GM19240 (cell line): ENCODE measurements around the gene EEF1AKMT3.
"Not testable (repeated sequence)": the region's sequence is repeated elsewhere in the genome, so short reads cannot be mapped to it uniquely, and the experiment has no call there.

ENCODE experiments used
- DNase-seq: peaks from one replicate; pipeline ENCODE4 v3.0.0; 2011; ENCODE audit warnings: low spot score; ENCODE audit not compliant: insufficient read length

EEF1AKMT3 gene

DNA sequence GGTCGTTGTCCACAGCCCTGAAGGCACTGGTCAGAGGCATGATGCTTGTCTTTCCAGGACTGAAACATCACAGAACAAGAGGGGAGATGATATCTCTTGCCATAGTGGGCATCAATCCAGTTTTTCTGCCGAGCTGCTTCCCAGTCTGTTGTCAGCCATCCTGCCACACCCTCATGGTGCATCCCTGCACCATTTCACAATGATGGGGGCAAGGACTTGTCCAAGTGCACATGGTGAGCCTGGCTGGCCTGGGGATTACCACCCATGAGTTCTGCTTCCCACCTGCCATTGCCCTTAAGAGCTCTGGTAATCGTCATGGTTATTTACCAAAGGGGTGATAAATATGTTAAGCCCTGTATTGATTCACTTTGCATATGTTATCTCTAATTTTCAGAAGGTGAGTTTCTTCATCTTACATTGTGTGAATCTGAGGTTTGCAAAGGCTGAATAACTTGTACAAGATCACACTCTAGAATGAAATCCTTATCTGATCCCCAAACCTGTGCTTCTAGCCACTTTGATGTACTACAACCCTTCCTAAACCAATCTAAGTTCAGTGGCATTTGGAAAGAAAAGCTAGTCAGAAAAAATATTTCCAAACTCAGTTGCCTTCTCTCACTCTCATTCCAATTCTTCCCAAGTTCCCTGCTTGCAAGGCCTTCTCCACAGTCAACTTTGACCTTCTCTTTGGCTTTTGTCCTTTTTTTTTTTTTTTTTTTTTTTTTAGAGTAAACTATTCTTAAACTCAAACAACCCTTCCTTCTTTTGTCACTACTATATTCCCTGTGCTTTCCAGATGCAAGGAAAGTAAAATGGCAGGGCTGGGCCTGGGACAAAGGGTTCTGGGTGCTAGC is 43.8 kb downstream of the EEF1AKMT3 start:
- no peak for DNase-seq

GRCh38 chr12:57816855-57817151 is 44.4 kb downstream of the EEF1AKMT3 start:
- DNase-seq = no peak

GRCh38 chr12:57817261-57817989 is 45.0 kb downstream of the EEF1AKMT3 start:
- no peak for DNase-seq

- DNase-seq = not testable (repeated sequence)
Observed at GRCh38 chr12:57817990-57818331, 45.5 kb downstream of the EEF1AKMT3 start.

GRCh38 chr12:57820119-57820518 is 47.7 kb downstream of the EEF1AKMT3 start:
- DNase-seq = not testable (repeated sequence)

- DNase-seq = not testable (repeated sequence)
Observed at GRCh38 chr12:57821015-57821414, 48.6 kb downstream of the EEF1AKMT3 start.

GRCh38 chr12:57821474-57822214 is 49.2 kb downstream of the EEF1AKMT3 start:
- DNase-seq = no peak

- DNase-seq = no peak
Observed at GRCh38 chr12:57822392-57823130, 50.1 kb downstream of the EEF1AKMT3 start.

DNA sequence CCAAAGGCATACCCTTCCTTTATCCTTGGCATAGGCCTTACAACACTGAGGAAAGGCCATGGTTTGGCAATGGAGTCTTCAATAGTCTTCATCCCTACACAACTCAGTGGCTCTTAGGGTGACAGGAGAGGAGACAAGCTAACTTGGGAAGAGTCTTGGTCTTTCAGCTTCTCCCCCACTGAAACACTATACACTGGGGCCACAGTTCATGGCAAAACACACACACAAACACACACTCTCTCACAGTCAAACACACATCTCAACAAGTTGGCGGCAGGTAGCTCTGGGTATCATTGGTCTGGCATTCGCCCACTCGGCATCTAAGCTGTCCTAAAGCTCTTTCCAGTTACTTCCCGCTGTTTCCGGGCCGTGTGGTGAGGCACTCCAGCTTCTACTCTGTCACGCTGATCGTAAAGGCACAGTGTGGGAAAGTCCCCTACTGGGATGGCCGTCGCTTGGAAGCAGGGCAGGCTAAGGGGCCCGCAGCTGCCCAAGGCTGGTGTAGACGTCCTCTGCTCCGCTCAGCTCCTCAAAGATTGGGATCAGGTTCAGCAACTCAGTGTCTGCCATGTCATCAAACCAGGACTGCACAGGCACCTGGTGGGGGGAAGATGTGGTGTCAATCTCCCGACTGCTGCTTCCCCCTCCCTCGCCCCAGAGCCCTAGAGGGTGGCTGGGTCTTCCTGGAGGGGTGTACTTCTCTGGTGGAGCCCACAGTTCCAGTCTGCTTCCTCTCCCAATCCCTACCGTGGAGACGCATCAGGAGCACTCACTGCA is 50.9 kb downstream of the EEF1AKMT3 start:
- DNase-seq = no peak

GRCh38 chr12:57823908-57824640 is 51.7 kb downstream of the EEF1AKMT3 start:
- DNase-seq = no peak

DNA sequence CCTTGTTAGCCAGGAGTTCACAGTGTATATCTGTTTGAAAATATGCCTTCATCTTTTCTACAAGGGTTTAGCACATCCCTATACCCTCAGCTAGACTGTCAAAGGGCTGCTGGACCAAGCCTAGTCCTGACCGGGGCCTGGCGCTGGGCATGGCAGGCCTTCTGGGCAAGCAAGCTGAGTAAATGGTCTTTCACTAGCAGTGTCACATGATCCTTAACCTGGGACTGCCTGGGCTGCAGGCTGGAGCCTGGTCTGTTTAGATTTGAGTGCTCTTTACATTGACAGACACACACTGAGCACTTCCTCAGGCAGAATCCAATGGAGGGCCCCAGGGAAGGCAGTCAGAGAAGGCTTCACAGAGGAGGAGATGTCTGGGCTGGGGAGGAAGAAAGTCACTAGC is 53.0 kb downstream of the EEF1AKMT3 start:
- no peak for DNase-seq

GRCh38 chr12:57826400-57826799 is 54.0 kb downstream of the EEF1AKMT3 start:
- no peak for DNase-seq

GRCh38 chr12:57826966-57827365 is 54.6 kb downstream of the EEF1AKMT3 start:
- DNase-seq = no peak

DNA sequence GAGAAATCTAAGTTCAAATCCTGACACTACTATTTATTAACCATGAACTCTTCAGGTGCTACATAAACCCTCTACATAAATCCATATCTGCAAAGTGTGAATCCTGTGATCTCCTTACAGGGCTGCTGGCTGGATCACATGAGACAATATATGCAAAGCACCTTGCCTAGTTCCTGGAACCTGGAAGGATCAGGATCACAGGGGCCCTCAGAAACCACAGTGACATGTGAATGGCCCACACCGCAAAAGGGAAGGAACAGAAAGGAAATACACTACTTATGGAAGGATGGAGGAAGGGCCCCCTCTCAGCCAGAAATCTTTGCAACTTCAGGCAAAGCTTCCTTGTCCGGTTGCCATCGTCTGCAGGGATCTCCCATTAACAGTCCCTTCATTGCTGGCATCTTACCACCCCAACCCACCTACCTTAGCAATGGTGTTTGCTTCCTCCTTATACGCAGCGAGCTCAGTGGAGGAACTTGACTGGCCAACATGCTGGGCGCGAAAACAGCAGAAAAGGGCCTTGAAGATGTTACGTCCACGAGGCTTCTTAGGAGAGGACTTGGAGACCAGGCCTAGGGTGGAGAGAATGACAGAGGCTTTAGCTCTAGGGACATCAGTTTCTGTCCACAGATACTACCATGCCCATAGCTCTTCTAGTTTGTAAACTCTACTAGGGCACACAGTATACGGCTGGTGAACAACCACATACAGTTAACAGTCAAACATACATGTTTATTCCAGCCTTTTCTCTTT is 56.8 kb downstream of the EEF1AKMT3 start:
- no peak for DNase-seq

DNA sequence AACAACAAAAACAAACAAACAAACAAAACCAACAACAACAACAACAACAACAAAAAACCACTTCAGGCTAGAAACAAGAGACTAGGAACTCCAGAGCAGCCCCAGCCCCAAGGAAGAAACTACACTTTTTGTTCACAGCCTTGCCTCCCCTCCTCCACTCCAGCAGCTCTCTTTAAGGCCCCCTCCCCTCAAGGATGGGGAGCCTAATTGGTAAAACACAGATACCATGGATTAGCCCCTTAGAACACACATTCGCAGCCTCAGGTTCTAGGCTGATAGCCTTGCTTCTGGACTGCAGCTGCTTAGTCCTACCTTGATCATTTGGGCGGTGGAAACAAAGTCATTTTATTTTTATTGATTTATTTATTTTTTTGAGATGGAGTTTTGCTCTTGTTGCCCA is 58.0 kb downstream of the EEF1AKMT3 start:
- DNase-seq = no peak
